ENCODE measurements around the gene PHEX.

Gene PHEX

DNA sequence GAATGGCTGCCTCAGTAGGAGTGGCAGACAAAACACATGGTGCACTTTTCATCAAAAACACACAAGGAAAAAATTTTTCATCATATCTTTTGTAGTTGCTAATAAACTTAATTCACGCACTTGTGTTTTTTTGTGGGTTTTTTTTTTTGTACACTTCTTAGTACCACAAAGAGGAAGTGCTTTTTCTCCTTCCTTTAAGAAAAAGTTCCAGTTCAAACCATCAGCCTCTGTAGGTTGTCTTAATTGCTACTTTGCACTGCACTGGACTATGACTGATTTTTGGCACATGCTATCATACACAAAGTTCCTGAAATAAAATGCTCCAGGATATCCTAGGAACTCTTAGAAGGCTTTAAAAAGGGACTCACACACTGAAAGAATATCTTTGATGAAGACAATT, at the start of gene PHEX:
TSS of gene PHEX (plus strand) at position 242 of the 400 bp plus-strand sequence. CDS start 681 bp downstream, outside the sequence.
- DNase-seq = no peak

DNA sequence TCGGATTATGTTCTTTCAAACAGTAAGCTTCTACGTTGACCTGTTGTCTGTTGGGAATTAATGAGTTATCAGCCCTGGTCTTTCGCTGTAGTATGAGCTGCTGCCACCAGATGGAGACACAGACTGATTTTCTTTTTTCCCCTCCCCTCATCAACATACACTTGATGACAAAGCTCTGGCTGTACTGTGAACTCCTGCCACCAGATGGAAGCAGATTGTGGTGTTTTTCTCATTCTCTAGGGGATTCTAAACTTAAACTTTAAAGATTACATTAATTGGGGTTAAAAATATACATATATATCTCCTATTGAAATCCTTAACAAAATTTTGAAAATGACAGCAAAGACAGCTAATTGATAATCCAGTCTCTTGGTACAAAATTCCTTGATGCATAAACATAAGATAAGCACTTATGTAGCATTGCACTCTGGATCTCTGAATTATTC, 46.8 kb upstream of the PHEX start:
- peak; percentile 58 for DNase-seq

DNA sequence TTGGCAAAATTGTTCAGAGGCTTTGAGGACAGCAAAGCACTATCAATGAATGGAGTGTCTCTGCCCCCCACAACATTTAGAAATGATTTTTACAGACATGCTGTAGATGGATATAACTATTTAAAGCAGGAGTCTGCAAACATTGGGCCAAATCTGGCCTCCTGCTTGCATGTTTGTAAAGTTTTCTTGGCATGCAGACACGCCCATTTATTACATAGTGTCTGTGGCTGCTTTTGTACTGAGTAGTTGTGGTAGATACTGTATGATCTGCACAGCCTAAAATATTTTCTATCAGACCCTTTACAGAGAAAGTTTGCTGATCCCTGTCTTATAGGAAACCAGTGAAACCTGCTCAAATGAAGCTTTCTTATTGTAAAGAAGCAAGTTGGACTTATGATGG, 45.5 kb upstream of the PHEX start:
- DNase-seq = no peak

DNA sequence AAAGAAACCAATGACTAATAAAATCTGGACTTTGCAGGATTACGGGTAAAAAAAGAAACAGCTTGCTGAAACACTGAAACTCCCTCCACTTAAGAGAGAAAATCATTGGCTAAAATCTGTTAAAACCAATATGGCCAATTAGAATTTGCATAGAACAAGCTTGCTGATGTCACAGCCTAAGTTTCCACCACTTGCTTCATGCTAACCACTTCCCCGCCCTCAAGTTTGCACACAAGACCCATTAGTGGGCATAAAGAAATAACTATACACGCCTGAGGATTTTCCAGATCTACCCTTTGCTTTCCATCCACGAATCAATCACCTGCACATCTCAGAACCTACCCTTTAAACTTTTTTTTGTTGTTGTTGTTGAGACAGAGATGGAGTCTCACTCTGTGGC, 42.7 kb upstream of the PHEX start:
- DNase-seq = no peak

DNA sequence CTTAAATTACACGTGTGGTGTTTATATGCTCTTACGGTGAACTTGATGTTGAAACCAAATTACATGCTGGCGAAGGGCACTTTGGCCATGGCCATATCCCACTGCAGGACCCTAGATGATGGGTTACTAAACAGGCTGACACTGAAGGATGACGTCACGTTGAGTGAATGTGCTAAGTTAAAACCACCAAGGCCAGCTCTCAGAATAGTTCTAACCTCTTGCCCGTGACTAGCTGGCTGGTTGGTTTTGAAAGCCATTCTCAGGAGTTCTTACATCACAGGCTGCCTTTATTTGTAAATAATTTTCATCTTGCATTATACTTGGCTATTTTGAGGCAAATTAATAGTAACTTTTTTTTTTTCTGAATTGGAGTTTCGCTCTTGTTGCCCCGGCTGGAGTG, 41.3 kb upstream of the PHEX start:
- DNase-seq = no peak

DNA sequence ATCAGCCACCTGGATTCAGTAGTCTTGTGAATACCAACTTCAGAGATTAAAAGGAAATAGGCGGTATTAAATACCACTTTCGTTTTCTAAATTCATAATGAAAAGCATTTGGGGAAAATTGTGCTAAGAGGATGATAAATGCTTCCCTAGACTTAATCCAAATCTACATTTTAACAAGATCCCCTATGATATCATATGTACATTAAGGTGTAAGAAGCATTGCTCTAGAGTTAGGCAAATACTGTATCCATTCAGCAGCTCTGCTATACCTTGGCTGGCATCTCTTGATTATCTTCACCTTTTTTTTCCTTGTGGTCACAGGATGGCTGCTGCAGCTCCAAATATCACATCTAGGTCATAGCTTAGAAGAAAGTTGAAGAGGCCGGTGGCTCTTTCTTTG, 40.6 kb upstream of the PHEX start:
- DNase-seq = no peak

DNA sequence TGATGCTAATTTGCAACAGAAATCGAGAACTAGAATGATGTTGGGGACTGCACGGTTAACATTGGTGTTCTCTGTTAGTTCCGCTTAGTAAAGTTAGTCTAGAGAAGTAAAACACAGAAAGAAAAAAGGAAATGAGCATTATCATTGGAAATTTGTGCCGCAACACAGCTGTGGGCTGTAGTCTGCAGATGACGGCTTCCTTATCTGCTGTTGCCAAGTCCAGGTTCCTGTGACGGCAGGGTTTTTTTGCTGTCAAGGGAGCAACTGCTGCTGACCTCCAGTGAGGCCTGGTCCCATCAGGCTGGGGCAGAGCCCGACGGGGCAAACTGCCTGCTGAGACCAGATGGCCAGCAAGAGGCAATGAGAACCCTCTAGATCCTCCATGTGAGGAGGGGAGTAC, 38.9 kb upstream of the PHEX start:
- DNase-seq = no peak

DNA sequence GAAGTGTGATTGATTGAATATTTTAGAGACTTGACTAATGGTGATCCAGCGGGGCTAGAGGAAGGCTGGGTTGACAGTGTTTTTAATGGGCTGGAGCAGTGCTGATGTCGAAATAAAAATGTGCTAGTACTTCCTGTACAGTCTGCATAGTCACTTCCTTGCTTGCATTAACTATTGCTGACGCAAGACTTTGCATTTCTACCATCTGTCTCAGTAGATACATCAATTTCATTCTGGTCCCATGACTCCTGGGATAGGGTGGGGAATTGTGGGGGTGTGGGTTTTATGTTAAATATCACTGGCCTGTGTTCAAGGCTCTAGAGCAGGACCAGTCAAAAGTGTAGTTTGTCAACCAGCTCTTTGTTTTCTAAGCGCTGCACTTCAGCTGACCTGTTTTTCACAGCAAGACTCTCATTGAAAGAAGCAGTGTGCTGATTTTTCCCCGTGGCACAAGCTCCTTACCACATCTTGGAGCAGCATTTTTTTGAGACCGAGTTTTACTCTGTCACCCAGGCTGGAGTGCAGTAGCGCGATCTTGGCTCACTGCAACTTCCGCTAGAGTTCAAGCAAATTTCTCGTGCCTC, 35.2 kb upstream of the PHEX start:
- no peak for DNase-seq

DNA sequence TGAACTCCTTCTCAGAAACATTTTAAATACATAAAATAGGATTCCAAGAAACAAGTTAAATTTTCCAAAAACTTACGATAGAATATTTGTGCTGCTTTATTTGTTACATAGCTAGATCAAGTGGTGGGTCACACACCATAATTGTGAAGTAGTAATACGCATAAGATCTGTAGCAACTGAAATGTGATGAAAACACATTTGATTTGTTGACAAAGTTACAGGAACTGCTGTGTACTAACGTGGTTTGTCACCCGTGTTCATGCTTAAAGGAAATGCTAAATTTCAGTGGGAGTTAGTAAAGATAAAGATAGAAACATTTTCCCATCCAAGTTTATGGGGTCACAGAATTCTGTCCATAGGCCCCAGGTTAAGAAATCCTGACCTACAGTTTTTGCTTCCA, 34.1 kb upstream of the PHEX start:
- DNase-seq = no peak

DNA sequence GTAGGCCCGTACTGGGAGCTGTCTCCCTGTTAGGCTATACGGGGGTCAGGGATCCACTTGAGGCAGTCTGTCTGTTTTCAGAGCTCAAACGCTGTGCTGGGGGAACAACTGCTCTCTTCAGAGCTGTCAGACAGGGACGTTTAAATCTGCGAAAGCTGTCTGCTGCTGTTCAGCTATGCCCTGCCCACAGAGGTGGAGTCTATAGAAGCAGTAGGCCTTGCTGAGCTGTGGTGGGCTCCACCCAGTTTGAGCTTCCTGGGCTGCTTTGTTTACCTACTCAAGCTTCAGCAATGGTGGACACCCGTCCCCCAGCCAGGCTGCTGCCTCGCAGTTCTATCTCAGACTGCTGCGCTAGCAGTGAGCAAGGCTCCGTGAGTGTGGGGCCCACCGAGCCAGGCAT, 27.3 kb upstream of the PHEX start:
- no peak for DNase-seq

DNA sequence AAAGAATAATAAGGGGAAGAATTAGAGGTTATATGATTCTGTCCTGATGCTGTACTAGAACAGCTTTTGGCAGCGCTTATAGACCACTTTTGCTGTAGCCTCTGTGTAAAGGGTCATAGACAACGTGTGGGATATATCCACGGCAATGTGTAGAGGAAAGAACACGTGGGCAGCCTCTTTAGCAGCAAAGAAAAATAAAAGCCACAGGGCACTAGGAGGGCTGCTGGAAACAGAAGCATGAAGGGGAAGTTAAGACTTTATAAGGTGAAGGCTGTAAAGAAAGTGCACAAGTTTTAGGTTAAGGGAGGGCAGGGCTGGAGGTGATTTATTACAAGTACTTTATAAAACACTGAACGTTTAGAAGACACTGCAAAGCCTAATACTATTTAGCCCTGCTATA, 20.1 kb upstream of the PHEX start:
- DNase-seq = no peak

DNA sequence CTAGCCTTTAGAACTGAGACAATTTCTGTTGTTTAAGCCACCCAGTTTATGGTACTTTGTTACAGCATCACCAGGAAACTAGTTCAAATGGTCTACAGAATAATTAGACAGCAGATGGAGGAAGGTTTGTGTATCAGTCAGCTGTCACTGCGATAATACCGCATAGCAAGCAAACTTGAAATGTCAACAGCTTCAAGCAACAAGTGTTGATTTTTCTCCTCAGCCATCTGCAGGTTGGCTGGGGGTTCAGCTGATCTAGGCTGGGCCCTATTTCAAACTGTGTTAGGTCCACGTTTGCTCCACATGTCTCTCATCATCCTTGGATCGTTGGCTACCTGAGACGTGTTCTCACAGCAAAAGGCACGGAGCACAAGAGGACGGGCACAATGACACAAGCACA, 19.2 kb upstream of the PHEX start:
- DNase-seq = no peak

DNA sequence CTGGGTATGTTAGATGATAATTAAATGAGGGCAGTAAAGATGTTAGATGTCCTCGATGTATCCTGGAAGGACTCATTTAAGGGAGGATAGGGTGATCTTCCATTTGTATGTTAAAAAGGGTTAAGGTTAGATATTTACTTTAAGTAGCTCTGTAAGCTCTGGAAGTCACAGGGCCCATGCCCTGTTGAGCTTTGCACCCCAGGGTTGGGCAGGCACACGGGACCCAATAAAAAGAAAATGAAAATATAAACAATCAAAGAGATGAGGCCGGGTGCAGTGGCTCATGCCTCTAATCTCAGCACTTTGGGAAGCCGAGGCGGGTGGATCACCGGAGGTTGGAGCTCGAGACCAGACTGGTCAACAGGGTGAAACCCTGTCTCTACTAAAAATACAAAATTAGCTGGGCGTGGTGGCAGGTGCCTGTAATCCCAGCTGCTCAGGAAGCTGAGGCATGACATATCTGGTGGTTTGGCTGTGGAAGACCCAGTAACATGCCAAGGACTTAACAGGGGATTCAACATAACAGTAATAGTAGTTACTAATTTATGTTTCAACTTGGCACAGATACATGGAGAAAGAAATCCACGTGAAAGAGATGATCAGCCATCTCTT, 16.9 kb upstream of the PHEX start:
- no peak for DNase-seq

DNA sequence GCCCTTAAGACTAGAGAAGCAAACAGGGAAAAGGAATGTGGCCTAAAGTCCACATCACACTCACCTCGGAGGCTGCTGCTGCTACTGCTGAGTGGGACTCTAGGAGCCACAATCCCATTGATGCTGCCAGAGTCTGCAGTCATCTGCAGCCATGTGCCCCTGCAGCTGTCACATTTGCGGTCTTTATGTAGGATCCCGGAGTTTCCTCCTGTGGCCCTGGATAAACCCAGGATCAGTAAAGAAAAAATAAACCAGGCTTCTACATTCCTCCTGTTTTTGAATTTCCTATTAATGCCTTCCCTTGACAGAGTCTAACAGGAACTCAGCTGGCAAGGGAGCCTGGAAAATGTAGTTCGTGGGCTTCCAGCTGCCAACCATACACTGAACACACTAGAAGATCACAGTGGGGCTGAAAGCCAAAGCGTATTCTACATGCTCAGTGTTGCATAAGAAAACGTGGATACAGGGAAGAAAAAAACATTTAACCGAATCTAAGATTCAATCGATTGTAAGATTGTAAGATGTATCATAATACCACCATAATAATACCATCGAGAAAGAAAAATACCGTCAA, 10.3 kb upstream of the PHEX start:
- DNase-seq = no peak

DNA sequence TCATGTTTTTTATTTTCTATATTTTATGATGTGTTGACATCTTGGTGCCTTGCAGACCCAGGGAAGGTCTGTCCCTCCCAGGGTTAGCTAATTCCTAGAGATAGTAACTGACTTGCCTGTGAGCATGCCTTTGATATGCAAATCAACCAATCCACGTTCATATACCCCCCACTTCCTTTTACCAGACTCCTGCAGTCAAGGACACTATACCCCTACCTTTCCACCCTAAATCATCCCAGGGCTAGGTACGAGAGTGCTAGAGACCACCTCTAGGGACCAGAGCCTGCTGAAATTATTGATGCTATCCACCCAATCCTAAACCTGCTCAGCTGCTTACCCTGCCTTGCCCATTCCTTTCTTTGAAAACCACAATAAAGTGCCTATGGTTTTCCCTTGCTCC, 7.5 kb upstream of the PHEX start:
- DNase-seq = no peak

DNA sequence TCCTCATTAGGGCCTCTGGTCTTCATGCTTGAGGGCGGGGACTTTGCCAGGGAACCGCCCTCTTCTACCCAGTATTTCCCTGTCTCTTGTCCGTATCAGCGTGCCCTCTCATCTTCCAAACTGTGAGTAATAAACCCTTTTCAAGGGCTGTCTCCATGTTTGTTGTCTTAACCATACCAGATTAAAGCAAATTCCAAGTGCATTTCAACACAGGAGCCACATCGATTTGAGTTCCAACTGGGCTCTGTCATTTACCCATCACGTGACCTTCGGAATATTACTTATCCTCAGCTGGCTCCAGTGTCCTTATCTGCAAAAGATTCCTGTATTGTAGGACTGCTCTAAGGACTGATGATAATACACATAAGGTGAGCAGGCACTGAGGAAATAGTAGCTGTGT, 6.4 kb upstream of the PHEX start:
- no peak for DNase-seq

DNA sequence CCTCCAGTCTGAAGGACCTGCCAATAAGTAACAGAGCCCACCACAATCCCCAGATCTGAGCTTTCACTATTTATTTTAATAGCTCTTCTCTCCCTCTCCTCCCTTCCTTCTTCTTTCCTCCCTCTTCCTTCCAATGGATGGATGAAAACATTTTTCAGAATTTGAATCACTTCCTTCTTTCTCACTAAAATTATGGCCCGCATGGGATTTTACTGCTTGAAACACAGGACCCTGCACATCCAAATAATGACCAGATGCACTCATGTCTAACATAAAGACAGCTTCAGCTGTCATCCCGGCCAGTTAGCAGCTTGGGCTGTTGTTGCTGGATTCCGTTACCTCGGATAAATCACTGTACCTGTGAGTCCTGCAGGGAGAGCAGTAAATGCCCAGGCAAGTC, 5.4 kb upstream of the PHEX start:
- DNase-seq = no peak

DNA sequence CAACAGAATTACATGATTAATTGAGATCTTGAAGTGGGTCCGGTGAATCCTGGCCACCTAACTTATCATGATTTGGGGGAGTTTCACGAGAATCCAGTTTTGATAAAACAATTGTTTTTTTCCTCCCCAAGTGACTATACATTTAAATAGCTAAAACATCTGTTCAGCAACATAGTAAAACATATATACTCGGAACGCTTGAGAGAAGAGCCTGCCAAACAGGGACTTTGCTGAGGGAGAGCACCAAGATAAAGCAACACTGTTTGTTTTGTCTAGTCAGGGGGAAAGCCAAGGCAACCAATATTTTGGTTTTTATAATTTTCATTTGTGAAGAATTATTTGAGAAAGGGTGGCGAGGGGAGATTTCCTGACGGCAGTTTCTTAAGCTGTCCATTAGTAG, 381 bp downstream of the PHEX start:
- no peak for DNase-seq

DNA sequence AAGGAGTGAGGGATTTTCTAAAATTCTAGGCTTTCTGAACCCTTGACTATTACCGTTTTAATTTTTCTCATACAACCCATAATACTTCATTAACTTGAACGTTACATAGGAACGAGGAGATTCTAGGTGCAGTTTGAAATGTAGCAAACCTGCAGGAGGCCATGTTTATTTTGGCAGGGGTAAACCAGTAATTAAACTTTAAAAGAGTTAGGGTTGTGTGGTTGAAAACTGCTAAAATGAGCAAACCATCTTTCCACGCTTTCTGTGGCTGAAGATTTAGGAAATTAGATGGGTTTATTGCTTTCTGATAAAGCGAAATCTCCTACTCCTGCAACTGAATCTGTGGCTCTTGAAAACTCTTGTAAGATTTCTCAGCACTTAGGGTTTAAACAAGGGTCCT, 1.7 kb downstream of the PHEX start:
- no peak for DNase-seq

DNA sequence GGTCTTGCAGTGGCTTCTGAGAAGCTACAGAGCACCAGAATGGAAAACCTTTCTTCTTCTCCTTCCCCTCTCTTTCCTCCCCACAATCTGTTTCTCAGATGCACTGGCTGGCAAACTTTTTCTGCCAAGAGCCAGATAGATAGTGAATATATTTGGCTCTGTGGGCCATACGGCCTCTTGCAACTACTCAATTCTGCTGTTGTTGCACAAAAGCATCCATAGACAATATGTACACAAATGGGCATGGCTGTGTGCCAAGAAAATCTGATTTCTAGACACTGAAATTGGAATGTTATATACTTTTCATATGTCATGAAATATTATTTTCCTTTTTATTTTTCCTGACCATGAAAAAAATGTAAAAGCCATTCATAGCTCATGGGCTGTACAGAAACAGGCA, 3.1 kb downstream of the PHEX start:
- no peak for DNase-seq

DNA sequence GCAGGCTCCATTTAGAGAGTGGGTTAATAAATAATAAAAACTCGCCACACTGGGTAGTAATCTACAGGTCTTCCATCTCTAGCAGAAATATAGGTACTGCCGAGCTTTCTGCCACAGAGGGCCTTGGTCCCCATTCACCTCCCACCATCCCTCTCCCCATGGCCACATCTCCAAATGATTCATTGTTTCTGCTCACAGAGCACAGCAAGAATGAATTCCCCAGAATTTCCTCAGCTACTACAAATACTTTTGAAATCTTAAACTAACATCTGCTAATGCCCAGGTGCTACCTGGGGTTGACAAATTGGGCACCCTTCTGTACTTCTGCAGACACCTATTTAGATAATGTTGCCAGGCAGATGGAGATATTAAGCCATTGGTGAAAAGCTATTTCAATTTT, 5.1 kb downstream of the PHEX start:
- DNase-seq = no peak

DNA sequence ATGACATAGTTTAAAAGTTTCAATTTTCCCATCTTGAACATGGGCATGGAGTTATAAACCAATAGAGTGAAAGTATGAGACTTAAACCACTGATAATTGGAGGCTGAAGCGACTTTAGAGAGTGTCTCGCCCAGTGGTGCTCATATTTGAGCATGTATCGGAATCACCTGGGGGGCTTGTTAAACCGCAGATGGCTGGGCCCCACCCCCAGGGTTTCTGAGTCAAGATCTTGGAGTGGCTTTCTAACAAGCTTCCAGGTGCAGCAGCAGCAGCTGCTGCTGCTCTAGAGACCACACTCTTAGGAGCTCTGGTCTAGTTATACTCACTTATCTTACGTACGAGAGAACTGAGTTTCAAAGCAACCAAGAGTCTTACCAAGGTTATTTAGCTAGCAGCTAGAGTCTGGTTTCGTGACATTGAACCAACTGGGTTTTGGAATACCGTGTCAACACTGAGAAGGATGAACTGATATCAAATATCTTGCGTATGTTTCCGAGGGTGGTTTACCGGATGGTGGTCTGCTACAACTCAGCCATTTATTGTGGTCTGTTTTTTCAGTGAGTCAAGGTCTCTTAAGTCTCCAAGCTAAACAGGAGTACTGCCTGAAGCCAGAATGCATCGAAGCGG, 5.9 kb downstream of the PHEX start:
- DNase-seq = no peak

DNA sequence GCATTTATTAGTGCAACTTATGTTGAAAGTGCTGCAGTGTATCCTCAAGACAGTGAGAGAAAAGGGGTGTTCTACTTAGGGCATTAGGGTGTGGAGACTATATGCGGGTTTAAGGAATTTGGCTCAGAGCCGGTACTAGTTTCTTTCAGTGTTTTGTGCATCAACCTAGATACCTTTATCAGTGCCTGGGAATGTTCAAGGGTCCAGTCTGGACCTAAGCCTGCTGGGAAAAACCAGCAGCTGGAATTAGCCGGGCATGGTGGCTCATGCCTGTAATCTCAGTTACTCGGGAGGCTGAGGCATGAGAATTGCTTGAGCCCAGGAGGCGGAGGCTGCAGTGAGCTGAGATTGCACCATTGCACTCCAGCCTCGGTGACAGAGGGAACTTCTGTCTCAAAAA, 7.4 kb downstream of the PHEX start:
- DNase-seq = no peak

DNA sequence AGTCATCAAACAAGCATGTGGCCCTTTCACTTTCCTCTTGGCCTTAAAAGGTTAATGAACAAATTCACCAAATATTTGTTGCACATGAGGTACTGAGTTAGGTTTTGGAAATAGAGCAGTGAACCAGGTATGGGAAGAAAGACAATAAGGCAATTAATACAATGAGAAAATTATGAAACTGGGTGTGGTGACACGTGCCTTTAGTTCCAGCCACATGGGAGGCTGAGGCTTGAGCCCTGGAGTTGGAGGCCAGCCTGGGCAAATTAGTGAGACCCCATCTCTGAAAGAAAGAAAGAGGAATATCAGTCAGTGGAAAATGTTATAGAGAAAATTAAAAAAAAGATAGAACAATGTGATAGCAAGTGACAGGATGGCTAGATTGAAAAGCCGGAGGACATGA, 8.1 kb downstream of the PHEX start:
- no peak for DNase-seq

All from activated naive CD4-positive, alpha-beta T cell treated with anti-CD3 and anti-CD28 coated beads, Interleukin-2, amount 50 U/mL, for 16 hours (primary cell).